Thyroid gland (tissue), 4 donors: ENCODE data around the gene BOD1L2. TPM values are rescaled to one million over a fixed set of nuclear protein-coding genes. Genes with fewer than 3 reads are reported as not detected.

Experiments used
- DNase-seq, 2 donors: peaks; one replicate each; pipeline ENCODE4 v3.0.0-alpha.2; 2019
- H3K27ac ChIP-seq, 3 donors: fragments of 200-600 bp; sonication (generic); 1 replicate in 2 of 3; 2 replicates in 1 of 3; pipeline ENCODE4 v1.5.1; 2016 to 2019; ENCODE audit warnings: mild to moderate bottlenecking in 1 of 3, moderate library complexity in 1 of 3
- H3K27me3 ChIP-seq: fragments of 200-600 bp; sonication (generic); one replicate; pipeline ENCODE4 v1.5.1; 2019
- H3K36me3 ChIP-seq, 2 donors: fragments of 200-600 bp; sonication (generic); one replicate each; pipeline ENCODE4 v1.5.1; 2016 to 2019
- H3K4me1 ChIP-seq, 2 donors: fragments of 200-600 bp; sonication (generic); one replicate each; pipeline ENCODE4 v1.5.1; 2017 to 2019
- H3K4me3 ChIP-seq, 3 donors: fragments of 200-600 bp; sonication (generic); replicated peaks in 1 of 3; 1 replicate in 2 of 3; 2 replicates in 1 of 3; pipeline ENCODE4 v1.5.1; 2016; ENCODE audit warnings: mild to moderate bottlenecking in 1 of 3
- H3K9me3 ChIP-seq: fragments of 200-600 bp; sonication (generic); one replicate; pipeline ENCODE4 v1.5.1; 2017
- POLR2A ChIP-seq, 2 donors: fragments of 450-650 bp; IDR thresholded peaks; one replicate each; pipeline ENCODE4 v1.6.1; 2017; ENCODE audit warnings: antibody characterized with exemption in 2 of 2, mild to moderate bottlenecking in 2 of 2, moderate library complexity in 1 of 2
- WGBS, 2 donors: methylation state at CpG; one replicate each; pipeline ENCODE4 v1.1.5; 2017; 5-methylcytosine and 5-hydroxymethylcytosine counted together
- intact Hi-C: fragments of 100-400 bp; cut with DNase I; formaldehyde crosslinking; loops from one replicate; pipeline ENCODE4 v1.15.1; 2023
- total RNA-seq, 4 donors: library from RNA; depleted of rRNA; stranded (reverse); fragments of >200 nt; gene quantifications; one replicate each; pipeline ENCODE4 v1.2.3, GENCODE V29; 2016
- TF ChIP-seq, protein P1 (sequence below), 6 experiments: fragments of 200-600 bp in 3 of 6; fragments of 450-650 bp in 3 of 6; sonication (generic) in 3 of 6; IDR thresholded peaks; one replicate each; pipeline ENCODE4 v1.5.1; 2016 to 2019; ENCODE audit warnings: antibody characterized with exemption in 6 of 6, mild to moderate bottlenecking in 2 of 6, inconsistent platforms in 1 of 6, moderate library complexity in 1 of 6

Gene BOD1L2
- total RNA-seq, 4 donors from 2014 or later, result 0.22 to 1.3 TPM; not detected in 2

DNA sequence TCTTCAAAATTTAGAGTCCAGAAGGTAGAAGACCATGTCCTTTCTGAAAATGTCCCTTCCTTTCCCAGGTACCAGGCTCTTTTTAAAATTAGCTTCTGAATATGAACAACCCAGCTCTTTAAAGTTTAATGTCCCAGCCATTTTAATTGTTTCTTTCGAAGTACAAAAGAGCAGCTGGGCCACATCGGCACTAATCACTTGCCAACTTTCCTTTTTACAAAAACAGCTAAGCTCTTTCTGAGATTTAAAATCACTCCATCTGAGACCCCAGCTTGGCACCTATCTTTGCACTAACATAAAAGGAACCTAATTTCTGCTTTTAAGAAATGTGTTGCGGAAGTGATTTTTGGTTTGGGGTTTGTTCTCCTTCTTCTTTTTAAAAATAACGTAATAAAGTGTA is 2.6 kb downstream of the BOD1L2 start:
- H3K4me3 ChIP-seq, result no peak overlapping the region
- H3K27me3 ChIP-seq, result no peaks in the 10 kb centered on the region
- H3K9me3 ChIP-seq, result no peaks in the 10 kb centered on the region
- intact Hi-C loops, result no loop called here
- DNase-seq, result no peak
- no peak for TF ChIP-seq POLR2A (IDR thresholded peaks at IDR 0.05)
- TF ChIP-seq, protein P1, sequence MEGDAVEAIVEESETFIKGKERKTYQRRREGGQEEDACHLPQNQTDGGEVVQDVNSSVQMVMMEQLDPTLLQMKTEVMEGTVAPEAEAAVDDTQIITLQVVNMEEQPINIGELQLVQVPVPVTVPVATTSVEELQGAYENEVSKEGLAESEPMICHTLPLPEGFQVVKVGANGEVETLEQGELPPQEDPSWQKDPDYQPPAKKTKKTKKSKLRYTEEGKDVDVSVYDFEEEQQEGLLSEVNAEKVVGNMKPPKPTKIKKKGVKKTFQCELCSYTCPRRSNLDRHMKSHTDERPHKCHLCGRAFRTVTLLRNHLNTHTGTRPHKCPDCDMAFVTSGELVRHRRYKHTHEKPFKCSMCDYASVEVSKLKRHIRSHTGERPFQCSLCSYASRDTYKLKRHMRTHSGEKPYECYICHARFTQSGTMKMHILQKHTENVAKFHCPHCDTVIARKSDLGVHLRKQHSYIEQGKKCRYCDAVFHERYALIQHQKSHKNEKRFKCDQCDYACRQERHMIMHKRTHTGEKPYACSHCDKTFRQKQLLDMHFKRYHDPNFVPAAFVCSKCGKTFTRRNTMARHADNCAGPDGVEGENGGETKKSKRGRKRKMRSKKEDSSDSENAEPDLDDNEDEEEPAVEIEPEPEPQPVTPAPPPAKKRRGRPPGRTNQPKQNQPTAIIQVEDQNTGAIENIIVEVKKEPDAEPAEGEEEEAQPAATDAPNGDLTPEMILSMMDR (IDR thresholded peaks at IDR 0.05), result no peak
- no peak overlapping the region for H3K27ac ChIP-seq
- no peaks in the 10 kb centered on the region for H3K36me3 ChIP-seq
- 64 to 74% methylated on average over 4 of the region's 4 CpGs for WGBS, 2 donors
- H3K4me1 ChIP-seq, result peaks cover 0 to 2% of the 10 kb centered on the region in 2 donors

DNA sequence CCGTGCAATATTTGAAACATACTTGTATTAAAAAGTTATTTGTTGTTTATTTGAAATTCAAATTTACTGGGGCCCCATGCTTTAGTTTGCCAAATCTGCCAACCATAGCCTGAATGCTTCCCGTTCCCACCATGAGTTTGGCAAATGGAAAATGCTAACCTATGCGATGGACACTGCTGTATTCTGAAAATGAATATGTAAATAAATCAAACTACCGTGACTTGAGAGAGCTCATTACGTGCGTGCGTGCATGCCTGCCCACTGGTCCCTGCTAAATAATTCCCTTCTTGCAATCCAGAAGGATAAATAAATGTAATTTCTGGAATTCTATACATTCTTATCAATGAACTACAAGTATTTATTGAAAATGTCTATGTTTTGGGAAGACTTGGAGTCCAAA is 3.2 kb downstream of the BOD1L2 start:
- DNase-seq, result no peak
- H3K27ac ChIP-seq, result no peak overlapping the region
- H3K36me3 ChIP-seq, result no peaks in the 10 kb centered on the region
- H3K9me3 ChIP-seq, result no peaks in the 10 kb centered on the region
- peaks cover 0 to 6% of the 10 kb centered on the region in 2 donors for H3K4me1 ChIP-seq
- TF ChIP-seq POLR2A (IDR thresholded peaks at IDR 0.05), result no peak
- TF ChIP-seq, protein P1 (IDR thresholded peaks at IDR 0.05), result no peak
- intact Hi-C loops, result no loop called here
- H3K27me3 ChIP-seq, result no peaks in the 10 kb centered on the region
- 53 to 57% methylated on average over 7 of the region's 7 CpGs for WGBS, 2 donors
- no peak overlapping the region for H3K4me3 ChIP-seq

DNA sequence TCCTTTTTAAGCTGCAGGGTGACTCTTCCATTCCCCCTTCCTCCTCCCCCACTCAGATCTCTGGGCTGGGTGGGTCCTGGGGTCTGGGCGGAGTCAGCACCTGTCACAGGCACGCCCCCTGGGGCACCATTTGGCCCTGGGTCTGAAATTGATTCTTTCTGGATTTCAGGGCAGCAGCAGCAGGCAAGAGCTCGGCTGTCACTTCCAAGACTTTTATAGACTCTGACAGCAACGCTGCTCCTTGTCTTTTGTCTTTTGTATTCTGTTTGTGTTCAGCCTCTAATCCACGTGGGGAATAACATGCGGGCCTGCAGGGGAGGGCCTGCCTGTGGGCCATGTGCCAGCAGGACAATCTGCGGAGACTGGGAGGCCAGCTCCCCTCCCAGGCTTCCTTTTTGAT is 3.9 kb downstream of the BOD1L2 start:
- 8 to 11% methylated on average over 7 of the region's 7 CpGs for WGBS, 2 donors
- Histone ChIP-seq H3K4me1 (peaks cover 0 to 6% of the 10 kb centered on the region in 2 donors), H3K27me3 (no peaks in the 10 kb centered on the region), H3K4me3 (no peak overlapping the region), H3K36me3 (no peaks in the 10 kb centered on the region), H3K9me3 (no peaks in the 10 kb centered on the region), H3K27ac (no peak overlapping the region)
- TF ChIP-seq, protein P1 (IDR thresholded peaks at IDR 0.05), result no peak
- intact Hi-C loops, result no loop called here
- no peak for DNase-seq

DNA sequence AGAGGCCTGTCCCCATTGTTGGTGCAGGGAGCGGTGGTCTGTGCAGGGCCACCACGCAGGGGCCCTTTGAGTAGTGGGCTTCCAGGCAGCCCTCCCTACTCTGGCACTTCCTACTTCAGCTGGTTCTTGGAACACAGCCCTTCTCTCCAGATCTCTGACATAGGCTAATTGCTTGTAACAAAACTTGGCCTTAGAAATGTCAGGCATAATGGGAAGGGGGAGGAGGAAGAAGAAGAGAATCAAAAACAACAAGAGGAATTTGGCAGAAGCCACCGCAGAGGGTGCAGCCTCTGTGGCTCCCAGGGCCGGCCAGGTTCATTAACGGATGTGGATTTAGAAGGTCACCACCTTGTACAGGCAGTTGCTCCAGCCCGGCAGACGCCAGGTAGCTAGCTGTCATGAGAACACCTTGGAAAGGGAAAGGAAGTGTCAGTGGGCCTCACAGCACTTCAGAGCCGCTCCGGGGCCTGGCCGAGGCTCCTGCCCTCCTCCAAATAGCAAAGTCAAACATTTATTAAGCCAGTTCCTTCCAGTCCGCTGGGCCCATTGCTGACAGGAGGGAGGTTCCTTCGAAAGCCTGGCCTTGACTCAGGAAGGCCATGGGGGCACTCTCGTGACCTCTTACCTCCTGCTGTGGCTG is 7.4 kb downstream of the BOD1L2 start:
- no peaks in the 10 kb centered on the region for H3K27me3 ChIP-seq
- H3K27ac ChIP-seq, result no peak overlapping the region
- intact Hi-C loops, result no loop called here
- H3K4me3 ChIP-seq, result no peak overlapping the region
- TF ChIP-seq POLR2A (IDR thresholded peaks at IDR 0.05), result no peak
- TF ChIP-seq, protein P1 (IDR thresholded peaks at IDR 0.05), result no peak
- H3K9me3 ChIP-seq, result no peaks in the 10 kb centered on the region
- H3K4me1 ChIP-seq, result peaks cover 0 to 6% of the 10 kb centered on the region in 2 donors
- peak in 1 of 2 donors; percentile 24 for DNase-seq
- no peaks in the 10 kb centered on the region for H3K36me3 ChIP-seq
- WGBS, 2 donors, result 18 to 34% methylated on average over 13 of the region's 13 CpGs

DNA sequence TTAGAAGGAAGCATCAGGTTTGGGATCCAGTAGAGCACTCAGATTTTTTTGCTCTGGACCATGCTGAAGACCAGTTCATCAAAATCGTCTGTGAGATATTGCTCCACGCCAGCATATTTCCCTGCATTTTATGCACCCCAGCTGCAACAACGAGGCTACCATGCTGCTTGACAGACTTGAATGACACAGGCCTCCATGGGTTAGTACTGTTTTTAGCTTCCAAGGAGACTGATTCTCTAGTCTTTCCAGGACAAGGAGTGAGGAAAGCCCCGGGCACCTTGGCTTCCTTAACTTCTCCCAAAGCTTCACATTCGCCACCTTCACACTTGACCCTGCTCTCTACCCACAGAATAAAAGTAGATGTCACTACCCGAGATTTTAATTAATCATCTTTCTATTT is 17.5 kb downstream of the BOD1L2 start:
- Histone ChIP-seq H3K4me1 (no peaks in the 10 kb centered on the region), H3K27ac (no peak overlapping the region), H3K36me3 (no peaks in the 10 kb centered on the region), H3K27me3 (no peaks in the 10 kb centered on the region), H3K9me3 (no peaks in the 10 kb centered on the region), H3K4me3 (no peak overlapping the region)
- WGBS, 2 donors, result 68 to 78% methylated on average over 6 of the region's 6 CpGs
- intact Hi-C loops, result no loop called here
- TF ChIP-seq, protein P1 (IDR thresholded peaks at IDR 0.05), result no peak
- TF ChIP-seq POLR2A (IDR thresholded peaks at IDR 0.05), result no peak
- no peak for DNase-seq
